NOMO-1 treated with DMSO at 0.1 percent for 48 hours (cell line): ENCODE data around the gene LFNG.

ENCODE experiments used
- DNase-seq: peaks from one replicate; lab custom pipeline; 2025; ENCODE audit not compliant: unreplicated experiment; lab: John Stamatoyannopoulos, UW

Gene LFNG

DNA sequence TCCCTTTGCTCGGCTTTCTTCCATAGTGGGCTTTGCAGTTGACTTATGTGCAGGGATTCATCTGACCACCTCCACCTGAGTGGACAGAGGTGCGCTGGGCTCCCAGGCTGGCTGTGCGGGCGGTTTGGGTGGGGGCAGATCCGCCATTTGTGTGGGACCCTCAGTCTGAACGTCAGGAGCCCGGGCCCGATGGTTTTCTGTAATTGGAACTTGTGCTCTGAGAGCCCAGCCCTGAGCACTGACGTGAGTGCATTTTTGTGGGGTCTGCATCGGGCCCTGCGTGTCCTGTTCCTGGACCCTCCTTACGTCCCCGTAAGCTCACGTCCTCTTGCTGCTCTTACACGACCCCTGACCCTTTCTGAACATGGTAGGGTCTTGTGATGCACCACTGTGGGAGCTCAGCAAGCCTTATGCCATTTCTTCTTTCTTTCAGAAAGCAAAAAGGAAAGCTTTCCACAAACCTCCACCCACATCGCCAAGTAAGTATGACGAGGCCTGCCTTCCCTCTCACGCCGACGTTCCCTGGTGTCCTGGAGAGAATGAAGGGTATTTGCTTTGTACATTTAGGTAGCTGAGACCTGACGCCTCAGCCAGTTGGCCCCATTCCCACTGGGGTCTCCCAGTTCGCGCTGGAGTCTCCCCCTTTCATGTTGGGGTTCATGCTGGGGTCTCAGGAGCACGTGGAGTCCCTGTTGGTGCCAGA lies 49.1 kb downstream of the LFNG start:
- DNase-seq: no peak

DNA sequence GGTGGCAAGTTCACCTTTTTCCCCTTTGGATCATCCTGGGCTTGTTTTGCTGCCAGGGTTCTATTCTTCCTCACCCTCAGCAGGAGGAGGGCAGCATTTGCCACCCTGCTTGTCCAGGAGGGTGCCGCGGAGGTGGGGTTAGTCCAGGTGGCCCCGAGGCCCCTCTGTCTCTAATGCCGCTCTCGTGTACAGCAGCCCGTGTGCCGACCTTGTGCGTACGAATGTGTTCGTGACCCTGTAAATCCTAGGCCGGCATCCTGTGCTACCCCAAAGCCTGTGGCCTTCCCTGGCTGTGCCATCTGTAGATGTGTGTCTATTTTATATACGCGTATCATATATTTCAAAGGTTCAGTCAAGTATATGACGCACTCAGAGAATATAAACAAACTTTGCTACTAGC lies 49.8 kb downstream of the LFNG start:
- no peak for DNase-seq

DNA sequence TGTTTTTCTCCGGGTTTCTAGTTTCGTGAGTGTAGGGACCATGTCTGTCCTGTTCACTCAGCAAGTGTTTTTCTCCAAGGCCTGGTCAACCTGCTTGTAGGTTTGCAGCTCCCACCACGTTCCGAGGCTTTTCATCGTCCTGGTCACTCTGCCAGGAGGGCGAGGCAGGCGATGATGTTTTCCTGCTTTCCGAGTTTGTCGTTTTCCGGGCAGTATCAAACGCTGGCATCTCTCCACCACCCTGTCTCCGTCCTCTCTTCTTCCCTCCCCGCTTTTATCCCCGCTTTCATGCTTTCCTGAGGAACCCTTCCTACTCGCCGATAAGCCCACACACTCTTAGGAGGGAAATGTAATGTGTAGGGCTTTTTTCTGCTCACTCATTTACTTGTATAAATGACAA lies 50.4 kb downstream of the LFNG start:
- DNase-seq: no peak

DNA sequence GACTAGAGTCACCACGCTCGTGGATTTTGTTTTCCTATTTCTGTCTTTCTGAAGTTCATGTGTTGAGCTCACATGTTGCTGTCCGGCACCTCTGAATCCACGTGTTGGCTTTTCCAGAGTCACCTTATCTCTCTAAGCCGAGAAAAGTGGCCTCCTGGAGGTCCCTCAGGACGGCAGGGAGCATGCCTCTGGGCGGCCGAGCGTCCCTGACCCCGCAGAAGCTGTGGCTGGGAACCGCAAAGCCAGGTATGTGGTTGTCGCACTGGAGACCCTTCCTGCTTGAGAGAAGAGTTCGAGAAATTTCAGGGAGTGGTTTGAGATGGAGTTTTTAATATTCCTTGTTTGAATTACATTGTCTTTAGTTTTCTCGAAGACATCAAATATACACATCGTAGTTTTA lies 51.8 kb downstream of the LFNG start:
- DNase-seq: no peak

DNA sequence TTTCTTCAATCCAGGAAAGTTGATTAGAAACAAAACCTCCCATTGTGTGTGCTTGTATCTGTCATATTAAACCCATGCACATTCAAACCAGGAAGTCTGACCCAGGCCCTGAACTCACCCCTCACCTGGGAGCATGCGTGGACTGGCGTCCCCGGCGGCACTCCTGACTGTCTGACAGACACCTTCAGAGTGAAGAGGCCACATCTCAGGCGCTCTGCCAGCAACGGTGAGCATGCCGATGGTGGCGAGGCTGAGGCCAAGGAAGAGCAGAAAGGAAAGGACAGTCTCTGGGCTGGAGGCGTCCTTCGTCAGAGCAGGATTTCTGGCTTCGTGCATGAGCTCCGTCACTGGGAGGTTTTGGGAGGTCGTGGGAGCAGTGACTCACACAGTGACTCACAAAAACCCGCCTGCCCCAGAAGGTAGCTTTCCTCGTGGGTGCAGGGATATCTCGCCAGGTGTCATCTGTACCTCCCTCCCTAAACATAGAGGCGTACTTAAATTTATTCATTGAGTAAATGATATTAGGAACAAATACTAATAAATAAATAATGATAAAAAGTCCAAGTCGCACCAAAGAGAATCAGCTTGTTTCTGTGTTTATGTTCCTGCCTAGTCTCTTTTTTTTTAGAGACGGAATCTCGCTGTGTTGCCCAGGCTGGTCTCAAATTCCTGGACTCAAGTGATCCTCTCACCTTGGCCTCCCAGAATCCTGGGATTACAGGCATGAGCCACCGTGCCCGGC lies 52.7 kb downstream of the LFNG start:
- no peak for DNase-seq

DNA sequence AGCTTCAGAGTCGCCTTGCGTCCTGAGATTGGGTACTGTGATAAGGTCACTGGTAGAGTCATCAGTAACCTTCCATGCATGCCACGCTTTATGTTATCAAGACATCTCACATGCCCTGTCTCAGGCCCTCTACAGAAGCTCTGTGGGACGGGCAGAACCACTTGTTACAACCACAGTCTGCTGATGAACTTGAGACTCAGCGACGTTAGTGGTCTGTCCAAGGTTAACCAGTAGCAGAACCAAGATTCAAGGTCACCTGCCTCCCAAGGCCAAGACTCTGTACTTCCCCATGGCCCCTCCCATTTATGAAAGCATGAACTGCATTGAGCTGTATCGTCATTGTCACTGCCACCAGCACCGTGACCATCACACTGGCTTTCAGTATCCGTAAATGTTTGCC lies 54.2 kb downstream of the LFNG start:
- DNase-seq: no peak

DNA sequence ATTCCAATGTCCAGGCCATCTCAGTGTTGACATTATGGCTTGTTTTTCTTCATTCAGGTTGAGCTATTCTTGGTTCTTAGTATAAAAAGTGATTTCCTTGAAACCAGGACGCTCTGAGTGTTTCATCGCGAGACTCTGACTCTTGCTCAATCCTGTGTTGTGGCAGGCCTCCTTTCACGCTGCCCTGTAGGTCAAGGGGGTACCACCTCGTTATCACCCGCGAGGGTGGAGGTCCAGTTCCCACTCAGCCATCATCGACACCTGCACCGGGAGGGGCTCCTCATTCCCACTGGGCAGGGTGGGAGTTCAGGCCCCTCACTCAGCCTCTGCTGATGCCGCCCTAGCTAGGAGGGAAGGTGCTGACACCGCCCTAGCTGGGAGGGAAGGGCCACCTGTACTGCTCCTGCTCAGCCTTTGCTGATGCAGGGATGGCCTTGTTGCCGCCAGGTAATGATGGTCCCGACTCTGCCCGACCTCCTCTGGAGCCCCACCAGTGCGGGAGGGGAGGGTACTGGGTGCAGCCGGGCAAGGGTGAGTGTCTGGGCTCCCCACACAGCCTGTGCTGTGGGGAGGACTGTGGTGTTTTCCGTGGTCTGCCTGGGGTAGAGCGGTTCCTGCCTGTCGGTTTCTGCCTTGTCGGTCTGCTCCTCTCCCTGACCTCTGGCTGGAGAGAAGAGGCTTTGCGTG lies 55.6 kb downstream of the LFNG start:
- DNase-seq: no peak

DNA sequence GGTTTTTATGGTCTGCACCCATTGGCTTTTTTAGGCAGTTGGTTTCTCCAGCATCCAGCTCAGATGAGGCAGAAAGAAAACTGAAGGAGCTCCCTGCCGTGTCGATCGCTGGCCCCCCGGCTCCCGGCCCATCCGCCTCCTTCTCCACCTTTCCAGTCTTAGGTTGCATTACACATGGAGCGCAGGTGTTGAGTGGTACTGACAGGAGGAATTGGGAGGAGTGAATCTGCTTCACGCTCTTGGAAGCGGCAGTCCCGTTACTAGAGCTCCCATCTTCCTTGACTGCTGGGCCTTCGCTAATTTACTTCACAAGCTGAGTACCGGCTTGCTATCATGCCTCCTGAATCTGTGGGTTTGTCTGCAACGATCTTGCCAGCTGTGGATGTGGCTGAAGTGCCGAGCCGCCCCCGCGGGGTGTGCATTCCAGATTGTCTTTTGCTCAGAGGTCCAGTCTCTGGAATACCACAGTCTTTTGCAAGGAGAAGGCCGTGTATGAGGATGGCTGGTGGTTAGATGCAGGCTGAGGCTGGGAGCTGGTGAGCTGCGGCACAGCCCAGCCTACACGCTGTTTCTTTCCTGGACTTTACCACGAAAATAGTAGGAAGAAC lies 56.3 kb downstream of the LFNG start:
- DNase-seq: no peak

DNA sequence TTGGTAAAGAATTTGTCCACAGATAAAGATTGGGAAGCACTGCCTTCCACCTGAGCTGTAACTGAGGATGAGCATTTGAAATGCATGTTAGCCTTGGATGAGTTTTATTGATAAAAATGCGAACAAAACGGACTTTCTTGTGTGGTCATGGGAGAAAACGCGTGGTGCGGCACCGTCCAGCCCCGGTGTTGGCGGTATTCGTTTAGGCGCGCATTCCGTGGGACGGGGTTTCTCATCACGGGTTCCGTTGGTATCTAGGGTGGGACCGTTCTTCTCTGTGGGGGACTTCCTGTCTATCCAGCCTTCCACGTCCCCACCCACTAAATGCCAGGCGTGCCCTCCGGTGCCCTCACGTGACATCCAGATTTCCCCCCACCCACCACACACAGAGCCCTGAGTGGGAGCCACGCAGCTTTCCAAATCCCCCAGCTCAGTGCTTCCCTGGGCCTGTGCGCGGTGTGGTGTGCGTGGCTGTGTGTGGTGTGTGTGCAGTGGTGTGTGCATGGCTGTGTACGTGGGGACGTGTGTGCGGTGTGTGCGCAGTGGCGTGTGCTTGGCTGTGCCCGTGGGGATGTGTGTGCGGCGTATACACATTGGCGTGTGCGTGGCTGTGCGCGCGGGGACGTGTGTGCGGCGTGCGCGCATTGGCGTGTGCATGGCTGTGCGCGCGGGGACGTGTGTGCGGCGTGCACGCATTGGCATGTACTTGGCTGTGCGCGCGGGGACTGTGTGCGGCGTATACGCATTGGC lies 57.3 kb downstream of the LFNG start:
- no peak for DNase-seq
